NCI-H526 (cell line): ENCODE measurements around the gene MEG3.
"Not testable (repeated sequence)": the region's sequence is repeated elsewhere in the genome, so short reads cannot be mapped to it uniquely, and the experiment has no call there.

Experiments used
- DNase-seq, 2 experiments: peaks; one replicate each; lab custom pipeline; 2025; lab: John Stamatoyannopoulos, UW

Gene MEG3

GRCh38 chr14:100815478-100816285 lies 10.2 kb upstream of the MEG3 start:
- no peak for DNase-seq

DNA sequence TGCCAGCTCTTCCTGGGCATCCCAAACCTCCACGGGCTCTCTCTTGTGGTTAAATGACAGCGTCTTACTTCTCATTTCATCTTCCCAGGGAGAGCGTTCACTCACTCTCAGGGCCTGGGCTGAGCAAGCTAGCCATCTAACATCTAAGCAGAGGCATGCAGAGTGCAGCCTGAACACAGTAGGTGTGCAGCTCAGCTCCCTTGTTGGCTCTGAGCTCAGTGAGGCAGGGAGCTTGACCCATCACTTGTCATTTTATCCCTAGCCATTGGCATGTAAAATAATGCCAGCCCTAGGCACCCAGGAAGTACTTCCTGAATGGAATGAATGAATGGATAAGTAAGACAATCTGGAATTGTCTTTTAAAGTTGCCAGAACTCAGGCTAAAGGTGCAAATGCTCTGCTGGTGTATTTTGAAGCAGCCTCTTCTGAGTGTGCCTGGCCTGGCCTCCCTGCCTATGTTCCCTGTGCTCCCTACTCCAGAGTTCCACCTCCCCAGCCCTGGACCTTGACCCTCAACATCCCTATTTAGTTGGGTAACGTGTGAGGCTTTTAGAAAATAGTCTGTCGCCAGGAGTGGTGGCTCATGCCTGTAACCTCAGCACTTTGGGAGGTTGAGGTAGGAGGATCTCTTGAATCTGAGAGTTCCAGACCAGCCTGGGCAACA lies 9.5 kb upstream of the MEG3 start:
- no peak for DNase-seq

- no peak for DNase-seq
These were observed 8.7 kb upstream of the MEG3 start for GRCh38 chr14:100816950-100817901.

DNA sequence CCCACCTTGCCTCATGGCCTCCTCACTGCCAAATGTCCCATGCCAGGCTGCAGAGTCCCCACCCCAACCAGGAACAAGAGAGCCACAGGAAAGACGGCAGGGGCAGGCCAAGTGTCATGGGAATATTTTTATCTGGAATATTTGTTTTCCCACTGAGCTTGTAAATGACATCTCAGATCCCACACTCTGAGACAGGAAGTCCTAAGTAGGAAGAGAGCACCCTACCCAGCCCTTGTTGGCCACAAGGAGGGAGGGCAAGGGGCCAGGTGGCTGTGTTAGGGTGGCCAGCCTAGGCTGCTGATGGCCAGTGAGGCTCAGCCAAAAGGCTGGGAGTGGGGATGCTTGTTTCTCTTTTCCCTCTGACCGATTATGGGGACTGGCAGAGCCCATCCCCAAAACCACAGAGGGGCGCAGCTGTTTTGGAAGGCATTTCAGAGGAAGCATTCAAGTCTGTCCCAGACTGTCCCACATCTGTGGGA lies 7.7 kb upstream of the MEG3 start:
- DNase-seq, result no peak

GRCh38 chr14:100818923-100819322 lies 7.0 kb upstream of the MEG3 start:
- DNase-seq, result not testable (repeated sequence)

- DNase-seq, result no peak
These were observed 6.5 kb upstream of the MEG3 start for GRCh38 chr14:100819453-100819828.

DNA sequence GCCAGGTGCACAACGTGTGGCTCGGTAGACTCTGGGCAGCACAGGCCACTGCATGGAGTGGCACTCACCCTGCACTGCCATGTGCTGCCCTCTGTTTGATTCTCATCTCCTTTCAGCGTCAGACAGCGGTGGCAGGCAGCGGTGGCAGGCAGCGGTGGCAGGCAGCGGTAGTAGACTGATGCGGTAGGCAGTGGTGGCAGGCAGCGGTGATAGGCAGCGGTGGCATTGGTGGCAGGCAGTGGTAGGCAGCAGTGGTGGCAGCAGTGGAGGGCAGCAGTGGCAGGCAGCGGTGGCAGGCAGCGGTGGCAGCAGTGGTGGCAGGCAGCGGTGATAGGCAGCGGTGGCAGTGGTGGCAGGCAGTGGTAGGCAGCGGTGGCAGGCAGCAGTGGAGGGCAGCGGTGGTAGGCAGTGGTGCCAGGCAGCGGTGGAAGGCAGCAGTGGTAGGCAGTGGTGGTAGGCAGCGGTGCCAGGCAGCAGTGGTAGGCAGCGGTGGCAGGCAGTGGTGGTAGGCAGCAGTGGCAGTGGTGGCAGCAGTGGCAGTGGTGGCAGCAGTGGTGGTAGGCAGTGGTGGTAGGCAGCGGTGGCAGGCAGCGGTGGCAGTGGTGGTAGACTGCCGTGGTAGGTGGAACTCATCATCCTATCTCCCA lies 6.0 kb upstream of the MEG3 start:
- no peak for DNase-seq

- no peak for DNase-seq
These were observed 5.0 kb upstream of the MEG3 start for GRCh38 chr14:100820957-100821356.

GRCh38 chr14:100822013-100822412 lies 3.9 kb upstream of the MEG3 start:
- DNase-seq, result no peak

- DNase-seq, result no peak
These were observed 3.2 kb upstream of the MEG3 start for GRCh38 chr14:100822532-100823296.

DNA sequence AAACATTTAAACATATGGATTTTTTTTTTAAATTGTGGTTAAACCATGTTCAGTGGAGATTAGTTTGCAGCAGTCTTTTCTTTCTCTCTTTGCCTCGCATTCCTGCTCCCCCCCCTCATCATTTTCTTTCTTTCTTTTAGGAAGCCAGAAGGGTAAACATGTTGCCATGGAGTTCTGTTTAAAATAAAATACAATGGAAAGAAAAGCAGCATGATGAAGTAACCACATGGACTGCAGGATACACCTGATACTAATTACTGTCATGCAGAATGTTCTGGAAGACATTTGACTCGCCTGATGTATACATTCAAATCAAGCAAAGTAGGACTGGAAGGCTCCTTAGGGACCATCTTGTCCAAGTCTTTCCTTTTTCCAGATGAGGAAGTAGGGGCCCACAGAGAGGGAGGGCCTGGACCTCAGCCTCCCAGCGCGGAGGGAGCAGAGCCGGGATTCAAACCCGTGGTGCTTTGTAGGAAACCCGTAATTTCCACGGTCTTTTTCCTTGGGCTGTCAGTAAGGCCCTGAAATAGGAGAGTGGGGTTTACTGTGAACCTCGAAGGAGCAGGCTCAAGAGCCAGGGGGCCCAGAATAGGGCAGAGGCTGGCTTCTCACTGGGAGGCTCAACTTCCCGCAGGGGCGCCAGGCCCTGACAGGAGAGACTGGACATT lies 2.4 kb upstream of the MEG3 start:
- no peak for DNase-seq

GRCh38 chr14:100824091-100824551 lies 1.8 kb upstream of the MEG3 start:
- DNase-seq, result peak in 1 of 2 experiments; percentile 52

GRCh38 chr14:100824901-100825712 lies 811 bp upstream of the MEG3 start:
- DNase-seq, result no peak

DNA sequence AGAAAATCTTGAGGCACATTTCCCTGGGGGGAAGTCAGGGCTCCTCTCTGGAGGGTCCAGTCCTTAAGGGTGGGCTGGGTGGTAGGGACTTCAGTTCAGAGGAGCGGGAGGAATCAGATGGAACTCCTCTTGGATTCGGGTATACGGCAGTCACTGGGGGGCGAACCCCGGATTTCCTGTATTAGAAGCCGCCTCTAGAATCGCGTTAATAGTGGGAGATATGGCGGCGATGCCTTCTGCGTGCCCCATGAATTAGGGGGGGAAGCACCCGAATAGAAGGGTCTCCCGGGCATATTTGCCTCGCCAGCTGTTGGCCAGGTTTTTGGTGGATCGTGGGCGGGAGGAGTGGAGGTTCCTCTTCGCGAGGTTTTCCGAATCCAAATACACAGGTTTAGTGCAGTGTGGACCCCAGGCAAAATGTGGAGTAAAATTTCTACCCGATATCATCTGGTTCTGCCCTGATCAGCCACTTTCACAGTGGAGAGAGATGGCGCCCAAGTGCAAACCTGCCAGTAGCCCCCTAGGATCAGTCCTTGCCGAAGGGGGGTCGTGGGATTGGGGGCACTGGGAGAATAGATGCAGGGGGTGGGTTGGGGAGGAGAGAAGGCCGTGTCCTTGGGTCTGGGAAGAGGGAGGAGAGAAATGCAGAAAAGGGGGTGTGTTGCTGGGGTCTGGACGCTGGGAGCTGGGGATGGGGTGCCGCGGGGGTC lies 628 bp downstream of the MEG3 start:
- no peak for DNase-seq

DNA sequence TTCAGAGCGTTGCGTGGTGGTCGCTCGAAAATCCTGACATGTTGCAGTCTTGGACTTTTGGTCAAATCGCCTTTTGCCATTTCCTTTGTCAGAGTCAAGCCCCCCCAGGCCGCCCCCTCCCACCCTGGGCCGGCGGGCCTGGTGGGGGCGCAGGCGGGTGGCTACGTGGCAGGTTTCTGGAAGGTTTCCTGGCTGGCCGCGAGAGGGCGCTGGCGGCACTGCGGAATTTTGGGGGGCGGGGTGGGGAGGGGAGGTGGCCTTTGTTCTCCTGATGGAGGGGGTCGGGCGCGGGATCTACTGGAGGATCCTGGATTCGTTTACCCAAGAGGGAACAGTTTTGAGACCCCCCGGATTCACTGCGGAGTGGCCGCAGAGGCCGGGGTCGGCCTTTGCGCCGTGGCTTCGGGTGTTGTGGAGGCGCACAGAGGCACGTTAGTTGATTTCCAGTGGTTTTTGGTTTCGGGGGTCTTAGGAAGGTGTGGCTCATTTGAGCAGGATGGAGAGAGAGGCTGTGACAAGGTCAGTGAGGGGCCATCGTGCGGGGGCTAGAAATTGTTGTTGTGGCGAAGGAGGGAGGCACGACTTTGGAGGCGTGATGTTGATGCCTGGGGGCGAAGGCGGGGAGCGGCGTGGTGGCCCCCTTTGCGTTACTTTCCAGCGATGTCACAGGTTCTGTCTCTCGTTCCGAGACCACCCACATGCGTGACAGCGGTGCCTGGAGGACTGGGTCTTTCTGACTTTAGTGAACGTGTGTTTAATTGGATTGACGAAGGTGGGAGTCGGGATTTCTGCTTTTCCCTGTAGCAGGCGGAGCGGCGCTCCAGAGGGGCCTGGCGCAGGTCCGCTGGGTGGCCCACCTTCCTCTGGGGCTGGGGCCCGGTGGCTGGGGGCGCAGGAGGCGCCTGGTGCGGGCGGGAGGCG lies 1.4 kb downstream of the MEG3 start:
- DNase-seq, result no peak

DNA sequence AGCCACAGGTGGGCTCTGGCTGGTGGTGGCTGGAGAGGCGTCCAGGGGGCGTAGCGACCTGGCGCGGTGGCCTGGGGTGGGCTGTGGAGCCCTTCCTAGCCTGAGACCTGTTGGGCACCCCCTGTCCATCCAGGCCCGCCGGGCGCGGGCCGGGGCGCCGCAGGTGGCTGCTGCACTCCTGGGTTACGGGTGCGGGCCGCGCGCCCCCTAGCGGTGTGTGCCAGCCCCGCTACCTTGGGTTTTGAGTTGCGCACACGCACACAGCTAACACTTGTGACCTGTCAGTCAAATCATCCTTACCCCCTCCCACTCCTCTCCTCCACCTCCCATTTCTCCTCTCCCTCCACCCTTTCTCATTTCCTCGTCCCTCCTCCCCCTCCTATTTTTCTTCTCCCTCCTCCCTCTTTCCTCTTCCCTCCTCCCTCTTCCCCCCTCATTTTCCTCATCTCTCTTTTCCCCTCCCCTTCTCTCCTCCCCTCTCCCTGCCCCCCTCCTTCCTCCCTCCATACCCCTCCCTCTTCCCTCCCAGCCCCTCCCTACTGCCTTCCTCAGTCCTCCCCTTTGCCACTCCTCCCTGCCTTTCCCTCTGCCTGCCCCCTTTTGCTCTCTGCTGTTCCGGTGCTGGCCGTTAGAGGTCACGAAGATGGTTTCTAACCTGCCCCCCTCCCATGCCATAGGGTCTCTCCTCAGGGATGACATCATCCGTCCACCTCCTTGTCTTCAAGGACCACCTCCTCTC lies 2.3 kb downstream of the MEG3 start:
- DNase-seq, result peak in 1 of 2 experiments; percentile 31

DNA sequence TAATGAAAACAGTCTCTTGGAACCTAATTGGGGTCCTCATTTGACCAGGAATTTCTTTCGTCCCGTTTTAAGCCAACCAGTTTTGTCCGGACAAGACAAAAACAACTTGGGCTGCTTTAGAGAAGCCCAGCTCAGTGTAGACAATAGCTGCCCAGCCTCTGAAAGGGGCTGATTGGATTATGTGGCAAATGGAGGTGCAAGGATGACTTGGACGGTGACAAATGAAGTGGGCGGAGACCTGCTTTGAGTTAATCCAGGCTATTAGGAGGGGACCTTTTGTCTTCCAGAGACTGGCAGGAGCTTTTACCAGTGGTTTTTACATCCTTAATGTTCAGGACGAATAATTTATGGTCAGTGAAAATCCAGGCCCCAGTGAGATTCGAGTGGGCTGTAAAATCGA lies 4.8 kb downstream of the MEG3 start:
- no peak for DNase-seq
